NB4 (cell line): Measurements from ENCODE around the gene BRD8.

Experiments
- DNase-seq: peaks from one replicate; pipeline ENCODE4 v3.0.0; 2010; ENCODE audit warnings: low read depth
- H3K4me3 ChIP-seq: one replicate; pipeline ENCODE4 v1.5.1; 2011; ENCODE audit warnings: mild to moderate bottlenecking, low read depth, low read length, moderate library complexity
- MAX ChIP-seq: IDR thresholded peaks from 2 replicates; pipeline ENCODE4 v1.6.1; 2011; ENCODE audit warnings: low read depth, low read length
- MYC ChIP-seq: IDR thresholded peaks from 2 replicates; pipeline ENCODE4 v1.6.1; 2011; ENCODE audit warnings: low read depth, low read length
- POLR2A ChIP-seq: IDR thresholded peaks from 2 replicates; pipeline ENCODE4 v1.6.1; 2011; ENCODE audit warnings: mild to moderate bottlenecking; ENCODE audit not compliant: insufficient read length; ENCODE audit errors: extremely low read depth
- TF ChIP-seq, protein P1 (sequence below): IDR thresholded peaks from one replicate; pipeline ENCODE4 v1.5.1; 2012; ENCODE audit warnings: low read depth, low read length

The BRD8 gene

GRCh38 chr5:138178516-138179276, at the start of gene BRD8, which contains the start of gene KIF20A:
Gene BRD8 (minus strand): TSS chr5:138178630. CDS start chr5:138178614, 16 bp downstream.
Gene KIF20A (plus strand): TSS chr5:138179112. CDS start chr5:138179681, 569 bp downstream.
- H3K4me3 ChIP-seq, result peak within 1 kb of the TSS; percentile 100
- TF ChIP-seq, protein P1, sequence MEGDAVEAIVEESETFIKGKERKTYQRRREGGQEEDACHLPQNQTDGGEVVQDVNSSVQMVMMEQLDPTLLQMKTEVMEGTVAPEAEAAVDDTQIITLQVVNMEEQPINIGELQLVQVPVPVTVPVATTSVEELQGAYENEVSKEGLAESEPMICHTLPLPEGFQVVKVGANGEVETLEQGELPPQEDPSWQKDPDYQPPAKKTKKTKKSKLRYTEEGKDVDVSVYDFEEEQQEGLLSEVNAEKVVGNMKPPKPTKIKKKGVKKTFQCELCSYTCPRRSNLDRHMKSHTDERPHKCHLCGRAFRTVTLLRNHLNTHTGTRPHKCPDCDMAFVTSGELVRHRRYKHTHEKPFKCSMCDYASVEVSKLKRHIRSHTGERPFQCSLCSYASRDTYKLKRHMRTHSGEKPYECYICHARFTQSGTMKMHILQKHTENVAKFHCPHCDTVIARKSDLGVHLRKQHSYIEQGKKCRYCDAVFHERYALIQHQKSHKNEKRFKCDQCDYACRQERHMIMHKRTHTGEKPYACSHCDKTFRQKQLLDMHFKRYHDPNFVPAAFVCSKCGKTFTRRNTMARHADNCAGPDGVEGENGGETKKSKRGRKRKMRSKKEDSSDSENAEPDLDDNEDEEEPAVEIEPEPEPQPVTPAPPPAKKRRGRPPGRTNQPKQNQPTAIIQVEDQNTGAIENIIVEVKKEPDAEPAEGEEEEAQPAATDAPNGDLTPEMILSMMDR, result no peak
- TF ChIP-seq MAX (peak; percentile 94), MYC (peak; percentile 81), POLR2A (peak; percentile 83)
- peak; percentile 98 for DNase-seq

- no peak overlapping the region for H3K4me3 ChIP-seq
- TF ChIP-seq POLR2A, result no peak
- TF ChIP-seq, protein P1, result no peak
- DNase-seq, result no peak
Measured at GRCh38 chr5:138226910-138227309, 48.5 kb upstream of the BRD8 start.

DNA sequence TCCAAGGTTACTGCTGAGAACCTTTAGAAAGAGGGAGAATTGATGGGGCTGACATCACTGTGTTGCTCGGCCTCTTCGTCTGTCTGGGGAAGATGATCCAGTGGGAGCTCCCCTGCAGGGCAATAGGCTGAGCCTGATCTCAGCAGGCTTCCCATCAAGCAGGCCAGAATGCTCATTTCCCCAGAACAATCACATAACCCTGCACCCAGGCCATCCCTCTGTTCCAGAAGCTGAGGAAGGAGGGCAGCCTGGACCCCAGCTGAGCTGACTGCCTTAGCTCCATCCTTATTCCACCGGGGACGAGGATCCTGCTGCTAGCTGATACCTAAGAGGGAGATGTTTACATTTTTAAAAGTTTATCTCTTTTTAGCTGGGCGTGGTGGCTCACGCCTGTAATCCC, 46.3 kb upstream of the BRD8 start:
- H3K4me3 ChIP-seq, result no peak overlapping the region
- TF ChIP-seq, protein P1, result no peak
- TF ChIP-seq POLR2A, result no peak
- TF ChIP-seq MYC, result no peak
- no peak for TF ChIP-seq MAX
- no peak for DNase-seq

GRCh38 chr5:138223532-138223931, 45.1 kb upstream of the BRD8 start:
- TF ChIP-seq MYC (no peak), POLR2A (no peak), MAX (no peak)
- TF ChIP-seq, protein P1, result no peak
- no peak overlapping the region for H3K4me3 ChIP-seq

DNA sequence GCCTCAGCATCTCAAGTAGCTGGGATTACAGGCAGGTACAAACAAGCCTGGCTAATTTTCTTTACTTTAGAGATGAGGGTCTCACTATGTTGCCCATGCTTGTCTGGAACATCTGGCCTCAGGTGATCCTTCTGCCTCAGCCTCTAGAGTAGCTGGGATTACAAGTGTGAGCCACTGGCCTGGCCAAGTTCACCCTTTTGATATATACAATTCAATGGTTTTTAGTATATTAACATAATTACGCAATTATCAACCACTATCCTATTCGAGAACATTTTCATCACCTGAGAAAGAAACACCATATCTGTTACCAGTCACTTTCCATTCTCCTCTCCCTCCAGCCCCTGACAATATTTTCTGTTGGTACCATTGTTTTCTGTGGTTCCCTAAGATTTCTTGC, 38.4 kb upstream of the BRD8 start:
- H3K4me3 ChIP-seq, result no peak overlapping the region
- TF ChIP-seq MYC, result no peak
- TF ChIP-seq MAX, result no peak
- TF ChIP-seq, protein P1, result no peak
- no peak for TF ChIP-seq POLR2A
- no peak for DNase-seq

More at GRCh38 chr5:138223532-138223931, 45.1 kb upstream of the BRD8 start:
- DNase-seq, result no peak
